Astrocyte of the spinal cord (primary cell): Measurements from ENCODE around the gene BLCAP.
A peak's percentile ranks its signal among the peaks of the same experiment; 100 is the strongest.

Experiments used
- DNase-seq: peaks from one replicate; pipeline ENCODE4 v3.0.0; 2011; ENCODE audit warnings: low read depth, low spot score
- H3K4me3 ChIP-seq: 2 replicates; pipeline ENCODE4 v1.5.1; 2011; ENCODE audit warnings: low read depth, mild to moderate bottlenecking, low read length, moderate library complexity
- CTCF ChIP-seq: IDR thresholded peaks from 2 replicates; pipeline ENCODE4 v1.5.1; 2012; ENCODE audit warnings: low read depth, mild to moderate bottlenecking, low read length, inconsistent platforms
- in situ Hi-C: cut with HindIII; loops from 2 replicates; pipeline ENCODE4 v1.10.0; 2017; ENCODE audit warnings: low sequenced_read_pairs

The BLCAP gene

GRCh38 chr20:37515876-37516275 is 11.8 kb downstream of the BLCAP start:
- no peak for TF ChIP-seq CTCF
- no peak for DNase-seq
- H3K4me3 ChIP-seq = no peak overlapping the region
- in situ Hi-C loops = no loop called here

GRCh38 chr20:37513779-37514359 is 13.8 kb downstream of the BLCAP start:
- in situ Hi-C loops = no loop called here
- DNase-seq = no peak
- no peak for TF ChIP-seq CTCF
- H3K4me3 ChIP-seq = no peak overlapping the region

- no peak for TF ChIP-seq CTCF
- DNase-seq = peak; percentile 54
- no peak overlapping the region for H3K4me3 ChIP-seq
- in situ Hi-C loops = no loop called here
These were observed 15.9 kb downstream of the BLCAP start for GRCh38 chr20:37511610-37512275.

- no peak for TF ChIP-seq CTCF
- DNase-seq = no peak
- H3K4me3 ChIP-seq = no peak overlapping the region
- in situ Hi-C loops = no loop called here
These were observed 17.4 kb downstream of the BLCAP start for GRCh38 chr20:37510226-37510625.

- no peak for DNase-seq
- in situ Hi-C loops = no loop called here
- H3K4me3 ChIP-seq = no peak overlapping the region
- TF ChIP-seq CTCF = no peak
These were observed 21.4 kb downstream of the BLCAP start for GRCh38 chr20:37506152-37506725.

GRCh38 chr20:37505263-37506151 is 22.2 kb downstream of the BLCAP start:
- no peak for TF ChIP-seq CTCF
- no peak for DNase-seq
- in situ Hi-C loops = no loop called here
- no peak overlapping the region for H3K4me3 ChIP-seq
